OCI-LY7 (cell line): Measurements from ENCODE around the gene APBB2.

ENCODE experiments used
- CTCF ChIP-seq: fragments of 200-600 bp; sonication (generic); conservative IDR thresholded peaks from 2 replicates; pipeline ENCODE4 v1.5.1; 2014; ENCODE audit warnings: mild to moderate bottlenecking, antibody characterized with exemption, low read length, moderate library complexity, mixed read lengths
- EZH2phosphoT487 ChIP-seq: fragments of 200-600 bp; sonication (generic); IDR thresholded peaks from 2 replicates; pipeline ENCODE4 v1.6.1; 2018; ENCODE audit warnings: low read depth, borderline replicate concordance, mild to moderate bottlenecking, mixed run types, antibody characterized with exemption, low read length, moderate library complexity, mixed read lengths

- TF ChIP-seq CTCF (no peak), EZH2phosphoT487 (no peak)
These were observed 243.0 kb downstream of the APBB2 start for GRCh38 chr4:40971338-40971737.
